Erythroblast (primary cell): ENCODE measurements around the gene P2RY14.

Experiments used
- GATA1 ChIP-seq: IDR thresholded peaks from 2 replicates; pipeline ENCODE4 v1.6.1; 2011; ENCODE audit warnings: low read depth, mild to moderate bottlenecking, control low read depth, low read length, moderate library complexity
- POLR2A ChIP-seq: IDR thresholded peaks from 2 replicates; pipeline ENCODE4 v1.6.1; 2011; ENCODE audit warnings: mild to moderate bottlenecking, low read length

DNA sequence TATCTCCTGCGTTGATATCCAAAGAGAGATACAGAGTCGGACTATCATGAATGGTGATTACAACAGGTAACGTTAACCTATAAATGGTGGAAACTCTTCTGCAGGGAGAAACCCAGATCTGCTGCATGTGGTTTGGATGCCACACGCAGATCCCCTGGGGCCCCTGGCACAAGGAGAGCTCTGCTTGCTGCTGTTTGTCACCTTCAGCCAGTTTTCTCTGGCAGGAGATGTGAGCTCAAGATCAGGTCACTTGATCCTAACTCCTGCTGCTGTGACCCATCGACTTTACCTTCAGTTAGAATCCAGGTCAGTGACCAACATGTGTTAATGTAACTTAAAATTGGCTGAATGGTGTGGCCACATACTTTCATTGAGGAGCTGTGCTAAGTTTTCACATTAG is 51.5 kb downstream of the P2RY14 start:
- no peak for TF ChIP-seq POLR2A
- no peak for TF ChIP-seq GATA1
